ENCODE measurements around the gene ATF7. TPM values are rescaled to one million over a fixed set of nuclear protein-coding genes. Genes with fewer than 3 reads are reported as not detected.
"Not testable (repeated sequence)": the region's sequence is repeated elsewhere in the genome, so short reads cannot be mapped to it uniquely, and the experiment has no call there.

The ATF7 gene
- polyA plus RNA-seq, 3 donors = 38.8 to 47.9 (median 39.0) TPM

DNA sequence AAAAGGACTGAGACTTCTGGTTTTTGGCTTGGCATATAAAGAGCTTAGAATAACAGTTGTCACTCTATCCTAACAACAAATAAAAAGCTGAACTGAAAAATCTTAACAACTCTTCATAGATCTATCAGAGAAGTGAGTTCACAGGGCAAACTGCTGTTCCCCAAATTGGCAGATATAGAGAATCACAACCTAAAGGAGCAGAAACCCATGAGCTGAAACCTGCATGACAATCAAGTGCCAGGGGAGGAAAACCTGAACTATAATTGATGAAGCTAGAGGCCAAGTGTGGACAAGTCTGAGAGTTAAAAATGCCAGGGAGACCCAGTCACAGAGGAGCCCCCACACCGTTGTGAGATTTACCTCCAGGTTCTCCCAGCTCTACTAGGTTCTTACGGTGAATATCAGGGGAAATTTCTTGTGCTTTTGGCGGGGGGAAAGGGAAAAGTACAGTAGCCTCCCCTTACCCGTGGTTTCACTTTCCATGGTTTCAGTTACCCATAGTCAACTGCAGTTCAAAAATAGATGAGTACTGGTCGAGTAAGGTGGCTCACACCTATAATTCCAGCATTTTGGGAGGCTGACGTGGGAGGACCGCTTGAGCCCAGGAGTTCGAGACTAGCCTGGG lies 53.9 kb downstream of the ATF7 start:
- no peak for DNase-seq (ENCODE audit: low read depth in 3 of 3, low spot score in 2 of 3)

GRCh38 chr12:53571295-53571694 lies 54.9 kb downstream of the ATF7 start:
- no peak for DNase-seq (ENCODE audit: low read depth in 3 of 3, low spot score in 2 of 3)

DNA sequence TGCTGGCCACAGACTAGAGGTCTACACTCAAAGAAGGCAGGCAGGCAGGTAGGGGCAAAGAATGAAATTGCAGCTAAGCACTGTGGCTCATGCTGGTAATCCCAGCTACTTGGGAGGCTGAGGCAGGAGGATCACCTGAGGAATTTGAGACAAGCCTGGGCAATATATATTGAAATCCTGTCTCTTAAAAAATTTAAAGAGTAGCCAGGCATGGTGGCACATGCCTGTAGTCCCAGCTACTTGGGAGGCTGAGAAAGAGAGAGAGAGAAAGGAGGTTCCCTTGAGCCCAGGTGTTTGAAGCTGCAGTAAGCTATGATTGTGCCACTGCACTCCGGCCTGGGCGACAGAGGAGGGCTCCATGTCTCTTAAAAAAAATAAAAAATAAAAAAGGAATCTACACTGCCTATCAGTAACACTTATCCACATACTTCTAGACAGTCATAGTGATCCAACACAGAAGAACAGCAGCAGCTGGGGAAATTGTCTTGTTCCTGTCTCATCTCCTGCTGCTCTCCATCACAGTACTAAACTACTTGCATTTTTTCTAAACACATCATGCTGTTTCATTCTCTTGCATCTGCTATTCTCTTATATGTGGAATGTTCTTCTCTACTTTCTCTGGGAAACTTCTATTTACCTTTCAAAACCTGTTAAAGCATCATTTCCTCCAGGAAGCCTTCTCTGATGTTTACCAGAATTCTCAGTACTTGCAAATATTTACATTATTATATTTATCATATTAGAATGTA lies 57.2 kb downstream of the ATF7 start:
- DNase-seq (ENCODE audit: low read depth in 3 of 3, low spot score in 2 of 3) = no peak

DNA sequence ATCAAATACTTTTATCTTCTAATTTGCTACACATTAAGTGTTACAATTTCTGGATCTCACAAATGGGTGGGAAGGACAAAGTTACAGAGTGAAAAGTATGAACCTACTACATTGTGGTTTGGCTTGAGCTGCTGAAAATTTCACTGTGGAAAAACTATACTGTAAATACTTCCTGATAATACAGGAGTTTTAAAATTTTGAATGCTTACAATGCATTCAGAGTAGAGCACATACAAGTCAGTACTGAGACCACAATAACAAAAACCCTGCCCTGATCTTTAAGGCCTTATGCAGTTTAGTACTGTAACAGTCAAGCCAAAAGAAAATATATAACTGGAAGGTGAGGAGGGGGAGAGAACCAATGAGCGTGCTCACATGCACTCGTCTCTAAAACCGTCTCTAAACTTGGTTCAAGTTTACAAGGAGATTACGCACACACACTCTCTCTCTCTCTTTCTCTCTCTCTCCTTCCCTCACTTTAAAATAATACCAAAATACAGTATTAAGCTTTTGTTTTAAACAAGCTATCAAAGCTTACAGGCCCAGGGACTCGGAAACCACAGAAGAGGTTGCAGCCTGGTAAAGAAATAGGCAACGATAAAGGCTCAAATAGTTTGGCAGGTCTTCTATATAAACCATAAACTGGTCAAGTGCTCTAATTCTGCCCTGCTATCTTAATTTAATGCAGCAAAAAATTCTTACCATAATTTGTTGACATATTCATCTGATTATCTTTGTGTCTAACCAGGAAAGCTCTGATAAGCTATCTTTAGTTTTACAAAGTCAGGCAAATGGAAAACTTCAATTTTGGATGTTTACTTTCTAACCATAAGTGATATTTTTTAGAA lies 58.0 kb downstream of the ATF7 start:
- DNase-seq (ENCODE audit: low read depth in 3 of 3, low spot score in 2 of 3) = no peak

- DNase-seq (ENCODE audit: low read depth in 3 of 3, low spot score in 2 of 3) = not testable (repeated sequence)
Measured at GRCh38 chr12:53565376-53565775, 60.8 kb downstream of the ATF7 start.

DNA sequence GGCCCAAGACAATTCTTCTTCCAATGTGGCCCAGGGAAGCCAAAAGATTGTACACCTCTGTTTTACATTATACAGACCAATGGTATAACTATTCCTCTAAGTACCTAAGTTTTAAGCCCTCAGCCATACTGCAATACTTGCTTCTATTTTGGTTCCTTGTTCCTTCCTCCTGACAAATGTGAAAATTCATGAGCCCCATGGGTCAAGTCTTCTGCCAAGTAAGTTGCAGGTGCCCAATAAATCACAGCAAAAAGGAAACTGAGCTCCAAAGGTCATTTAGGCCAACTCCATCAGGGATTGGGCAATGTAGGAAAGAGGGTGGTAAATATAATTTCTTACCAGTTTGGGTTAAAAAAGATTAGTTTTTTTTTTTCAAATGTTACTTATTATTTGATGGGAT lies 61.2 kb downstream of the ATF7 start:
- DNase-seq (ENCODE audit: low read depth in 3 of 3, low spot score in 2 of 3) = no peak

GRCh38 chr12:53564278-53564677 lies 61.9 kb downstream of the ATF7 start:
- no peak for DNase-seq (ENCODE audit: low read depth in 3 of 3, low spot score in 2 of 3)

GRCh38 chr12:53563452-53564028 lies 62.6 kb downstream of the ATF7 start:
- DNase-seq (ENCODE audit: low read depth in 3 of 3, low spot score in 2 of 3) = no peak

DNA sequence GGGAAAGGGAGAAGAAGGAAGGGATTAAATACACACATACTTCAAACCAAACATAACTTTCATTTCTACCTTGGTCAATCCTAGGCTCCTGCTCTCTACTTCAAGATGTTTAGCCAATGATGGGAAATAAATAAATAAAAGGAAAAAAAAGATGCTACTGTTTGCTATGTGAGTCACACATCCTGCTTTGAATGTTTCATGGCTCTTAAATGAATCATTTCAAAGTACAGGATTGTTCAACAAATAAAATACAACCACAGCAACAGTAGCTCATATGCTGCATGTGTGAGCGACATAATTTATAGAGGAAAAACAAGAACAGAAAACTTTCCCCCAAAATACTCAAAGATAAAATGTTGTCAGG lies 64.6 kb downstream of the ATF7 start:
- no peak for DNase-seq (ENCODE audit: low read depth in 3 of 3, low spot score in 2 of 3)

DNA sequence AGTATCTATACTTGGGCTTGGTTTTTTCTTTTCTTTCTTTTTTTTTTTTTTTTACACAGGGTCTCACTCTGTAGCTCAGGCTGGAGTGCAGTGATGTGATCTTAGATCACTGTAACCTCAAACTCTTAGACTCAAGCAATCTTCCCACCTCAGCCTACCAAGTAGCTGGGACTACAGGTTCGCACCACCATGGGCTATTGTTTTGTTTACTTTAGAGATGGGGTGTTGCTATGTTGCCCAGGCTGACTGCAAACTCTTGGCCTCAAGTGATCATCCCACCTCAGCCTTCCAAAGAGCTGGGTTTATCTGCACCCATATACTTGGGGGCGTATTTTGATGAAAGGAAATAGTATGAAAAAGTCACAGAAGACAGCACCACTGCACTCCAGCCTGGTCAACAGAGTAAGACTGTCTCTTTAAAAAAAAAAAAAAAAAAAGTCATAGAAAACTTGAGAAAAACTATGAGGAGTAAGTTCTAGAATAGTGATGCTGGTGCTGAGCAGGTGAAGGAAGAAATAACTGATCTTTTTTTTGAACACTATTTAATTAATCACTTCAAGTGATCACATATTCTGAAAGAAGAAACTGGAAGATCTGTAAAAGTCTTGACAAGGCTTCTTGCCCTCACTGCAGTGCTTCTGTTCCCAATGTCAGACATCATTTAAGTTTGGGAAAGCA lies 65.1 kb downstream of the ATF7 start:
- no peak for DNase-seq (ENCODE audit: low read depth in 3 of 3, low spot score in 2 of 3)

DNA sequence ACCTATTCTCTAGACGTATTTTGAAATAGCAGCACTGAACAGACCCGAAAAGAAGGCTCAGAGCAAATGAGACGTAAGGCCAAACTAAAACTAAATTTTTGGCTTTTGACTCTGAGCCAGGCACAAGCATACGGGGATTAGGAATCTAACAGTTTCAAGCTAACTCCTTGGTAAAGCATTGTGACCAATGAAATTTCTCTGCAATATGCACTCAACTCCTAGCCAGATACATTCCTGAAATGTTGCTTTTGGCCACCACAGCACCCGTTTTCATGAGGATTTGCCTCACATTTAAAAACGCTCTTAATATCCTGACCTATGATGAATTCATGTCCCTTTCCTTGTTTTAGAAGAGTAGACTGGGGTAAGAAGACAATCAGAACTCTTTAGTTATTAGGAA lies 65.8 kb downstream of the ATF7 start:
- no peak for DNase-seq (ENCODE audit: low read depth in 3 of 3, low spot score in 2 of 3)

DNA sequence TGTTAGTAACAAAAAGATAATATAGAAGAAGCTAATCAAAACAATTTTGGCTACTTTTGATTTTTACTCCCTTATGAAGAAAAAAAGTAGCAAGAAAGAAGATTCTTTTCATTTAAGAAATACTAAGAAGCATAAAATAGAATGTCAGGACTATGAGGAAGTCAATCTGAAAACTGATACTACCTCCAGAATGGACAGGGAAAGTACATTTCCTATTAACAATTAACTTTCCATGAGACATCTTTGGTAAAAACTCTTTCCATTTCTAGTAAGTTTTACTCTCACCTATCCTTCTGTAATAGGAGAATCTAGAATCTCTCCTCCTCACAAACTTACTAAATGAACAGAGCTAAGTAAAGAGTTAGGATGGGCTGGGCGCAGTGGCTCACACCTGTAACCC lies 67.6 kb downstream of the ATF7 start:
- DNase-seq (ENCODE audit: low read depth in 3 of 3, low spot score in 2 of 3) = no peak

DNA sequence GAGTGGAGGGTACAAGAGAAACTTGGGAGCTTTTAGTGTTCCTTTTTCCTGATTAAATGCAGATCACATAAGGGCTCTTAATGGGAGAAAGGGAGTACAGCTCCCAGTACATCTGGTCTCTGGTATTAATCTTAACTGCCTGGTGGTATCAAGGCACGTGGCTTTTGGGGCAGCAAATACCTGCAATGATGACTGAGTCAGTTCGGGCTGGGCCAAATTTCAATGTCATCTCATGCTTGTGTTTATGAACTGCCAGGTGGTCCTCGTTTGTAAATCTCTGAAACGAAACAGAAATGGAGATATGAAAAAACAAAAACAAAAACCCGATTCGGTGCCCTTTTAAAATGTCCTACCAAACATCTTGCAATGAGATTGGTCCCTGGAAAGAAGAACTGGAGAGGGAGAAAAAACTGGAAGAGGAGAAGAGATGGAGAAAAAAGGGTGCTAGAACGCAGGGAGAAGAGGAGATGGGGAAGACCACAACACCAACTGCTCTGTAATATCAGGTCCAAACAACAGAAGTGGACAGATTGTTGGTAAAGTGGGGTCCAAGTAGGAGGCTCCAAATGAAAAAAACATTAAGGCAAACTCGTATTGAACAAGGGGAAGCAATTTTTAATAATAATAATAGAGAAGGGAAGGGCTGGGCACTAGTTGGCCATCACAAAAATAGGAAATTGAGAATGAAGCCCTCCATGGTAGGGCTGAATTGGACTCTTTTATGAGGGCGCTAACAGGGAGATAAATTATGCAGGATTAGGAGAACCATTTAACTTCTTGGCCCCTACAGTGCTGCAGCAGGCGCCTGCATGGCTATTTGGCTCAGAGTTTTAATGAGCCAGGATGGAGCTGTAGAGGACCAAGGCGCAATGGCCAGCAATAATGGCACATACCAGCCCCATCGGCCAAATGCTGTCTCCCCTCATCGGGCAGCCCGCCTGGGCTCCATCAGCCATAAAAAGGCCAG lies 73.5 kb downstream of the ATF7 start:
- DNase-seq (ENCODE audit: low read depth in 3 of 3, low spot score in 2 of 3) = no peak

GRCh38 chr12:53551889-53552291 lies 74.3 kb downstream of the ATF7 start:
- no peak for DNase-seq (ENCODE audit: low read depth in 3 of 3, low spot score in 2 of 3)

DNA sequence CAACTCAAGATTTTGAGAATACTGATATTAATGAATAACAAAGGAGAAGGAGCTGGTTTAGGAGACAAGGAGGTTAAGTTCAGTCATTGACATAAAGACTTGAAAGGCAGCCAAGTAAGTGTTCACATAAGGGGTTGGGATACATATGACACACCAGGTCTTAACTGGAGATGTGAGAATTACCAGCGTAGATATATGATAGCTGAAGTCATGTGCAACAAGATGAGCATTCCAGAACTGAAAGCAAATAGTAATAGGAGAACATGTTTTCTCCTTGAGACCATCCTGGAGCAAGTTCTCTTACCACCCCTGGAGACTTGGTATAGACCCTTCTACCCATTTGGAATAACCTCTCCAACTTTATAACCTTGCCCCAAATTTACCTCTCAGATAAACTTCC lies 75.6 kb downstream of the ATF7 start:
- DNase-seq (ENCODE audit: low read depth in 3 of 3, low spot score in 2 of 3) = no peak

- DNase-seq (ENCODE audit: low read depth in 3 of 3, low spot score in 2 of 3) = not testable (repeated sequence)
Measured at GRCh38 chr12:53550131-53550530, 76.1 kb downstream of the ATF7 start.

- not testable (repeated sequence) for DNase-seq (ENCODE audit: low read depth in 3 of 3, low spot score in 2 of 3)
Measured at GRCh38 chr12:53548354-53548753, 77.8 kb downstream of the ATF7 start.

DNA sequence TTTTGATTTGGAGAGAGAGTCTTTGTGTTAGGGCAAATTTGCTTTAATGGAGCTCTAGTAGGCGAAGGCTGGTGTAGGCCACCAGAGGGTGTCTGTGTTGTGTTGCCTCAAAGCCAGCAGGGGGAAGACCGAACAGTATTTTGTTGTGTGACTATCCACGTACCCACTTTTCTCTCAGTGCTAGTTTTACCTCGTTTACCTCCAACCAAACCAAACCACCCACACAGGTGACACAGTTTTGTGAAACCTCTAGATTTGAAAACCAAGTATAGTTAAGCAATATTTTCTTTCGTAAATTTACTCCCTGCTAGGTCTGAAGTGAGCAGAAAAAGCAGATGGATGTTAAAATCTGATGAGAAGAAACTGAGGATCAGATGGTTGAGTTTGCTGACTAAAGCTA lies 82.6 kb downstream of the ATF7 start:
- no peak for DNase-seq (ENCODE audit: low read depth in 3 of 3, low spot score in 2 of 3)

- DNase-seq (ENCODE audit: low read depth in 3 of 3, low spot score in 2 of 3) = no peak
Measured at GRCh38 chr12:53539526-53539925, 86.7 kb downstream of the ATF7 start.
